HCT116 (cell line): ENCODE data around the gene TMEM89. TPM values are rescaled to one million over a fixed set of nuclear protein-coding genes. Genes with fewer than 3 reads are reported as not detected.

Experiments
- ATAC-seq: fragments of 200-7000 bp; cut with Tn5 transposase; 2 replicates; pipeline ENCODE4 v1.9.1; 2020; ENCODE audit warnings: mild to moderate bottlenecking, moderate library complexity
- BruUV-seq: library from RNA; stranded (reverse); fragments of 400-500 nt; replicated peaks from 2 replicates; lab custom pipeline; 2021; lab: Mats Ljungman, UMichigan
- CTCF ChIA-PET: fragments of 300-600 bp; sonication (Branson Sonifier 250); formaldehyde crosslinking; loops from one replicate; lab custom pipeline; 2021; ENCODE audit warnings: antibody characterized with exemption; lab: Charles Lee
- POLR2A ChIA-PET: fragments of 300-600, 350-600 bp; sonication (Branson Sonifier 250); formaldehyde crosslinking; loops from one replicate; lab custom pipeline; 2021; ENCODE audit warnings: antibody characterized with exemption; lab: Charles Lee
- RAD21 ChIA-PET, 2 experiments: fragments of 300-600 bp; sonication (Branson Sonifier 250); formaldehyde crosslinking; loops; one replicate each; lab custom pipeline; 2023; ENCODE audit warnings: low total read pairs in 2 of 2; ENCODE audit not compliant: uncharacterized antibody in 2 of 2, unreplicated experiment in 2 of 2, low non-redundant PET in 1 of 2; lab: Charles Lee
- DNase-seq: peaks from one replicate; pipeline ENCODE4 v3.0.0-alpha.2; 2010; ENCODE audit warnings: low read depth, low spot score
- H2AFZ ChIP-seq: fragments of 200-600 bp; shearing (Covaris generic), sonication (generic); 2 replicates; pipeline ENCODE4 v1.6.1; 2017; ENCODE audit warnings: low read depth, mixed run types, mixed read lengths, antibody characterized with exemption, low read length; ENCODE audit not compliant: poor library complexity, severe bottlenecking
- H3K27ac ChIP-seq: 2 replicates; pipeline ENCODE4 v1.5.1; 2012; ENCODE audit warnings: low read depth, low read length
- H3K27me3 ChIP-seq: fragments of 200-600 bp; sonication (generic); 2 replicates; pipeline ENCODE4 v1.6.1; 2016; ENCODE audit warnings: mixed run types, low read length, mixed read lengths; ENCODE audit not compliant: insufficient read depth
- H3K36me3 ChIP-seq, 2 experiments: fragments of 200-500 bp in 1 of 2; fragments of 200-600 bp in 1 of 2; sonication (Bioruptor generic) in 1 of 2; sonication (generic) in 1 of 2; 2 replicates each; pipeline versions ENCODE4 v1.5.1 to v1.6.1; 2014 to 2016; ENCODE audit warnings: low read length in 2 of 2, inconsistent platforms in 1 of 2, mixed read lengths in 1 of 2, mixed run types in 1 of 2; ENCODE audit not compliant: insufficient read depth in 2 of 2, control insufficient read depth in 1 of 2
- H3K4me1 ChIP-seq, 2 experiments: fragments of 200-600 bp in 1 of 2; sonication (generic) in 1 of 2; 2 replicates each; pipeline versions ENCODE4 v1.5.1 to v1.6.1; 2012 to 2017; ENCODE audit warnings: low read length in 2 of 2, inconsistent platforms in 1 of 2, mild to moderate bottlenecking in 1 of 2, mixed read lengths in 1 of 2, mixed run types in 1 of 2, moderate library complexity in 1 of 2; ENCODE audit not compliant: insufficient read depth in 2 of 2, control insufficient read depth in 1 of 2
- H3K4me2 ChIP-seq: fragments of 200-600 bp; sonication (generic); 2 replicates; pipeline ENCODE4 v1.6.1; 2017; ENCODE audit warnings: mixed run types, low read length, mixed read lengths
- H3K4me3 ChIP-seq, 2 experiments: fragments of 200-600 bp in 1 of 2; sonication (generic) in 1 of 2; replicated peaks in 1 of 2; 2 replicates each; pipeline ENCODE4 v1.5.1; 2011 to 2016; ENCODE audit warnings: low read length in 2 of 2, control low read depth in 1 of 2, low read depth in 1 of 2, mild to moderate bottlenecking in 1 of 2, mixed read lengths in 1 of 2, mixed run types in 1 of 2
- H3K79me2 ChIP-seq: fragments of 200-600 bp; sonication (generic); 2 replicates; pipeline ENCODE4 v1.6.1; 2017; ENCODE audit warnings: mild to moderate bottlenecking, mixed run types, low read length, moderate library complexity, mixed read lengths; ENCODE audit not compliant: insufficient read depth
- H3K9ac ChIP-seq: fragments of 200-600 bp; sonication (generic); 2 replicates; pipeline ENCODE4 v1.6.1; 2016; ENCODE audit warnings: low read length, mixed read lengths
- H3K9me2 ChIP-seq: fragments of 200-600 bp; sonication (generic), shearing (Covaris generic); 2 replicates; pipeline ENCODE4 v1.6.1; 2017; ENCODE audit warnings: mixed run types, mild to moderate bottlenecking, moderate library complexity; ENCODE audit not compliant: insufficient read depth
- H3K9me3 ChIP-seq, 2 experiments: fragments of 200-500 bp in 1 of 2; fragments of 200-600 bp in 1 of 2; sonication (Bioruptor generic) in 1 of 2; sonication (generic) in 1 of 2; 2 replicates each; pipeline ENCODE4 v1.6.1; 2014 to 2017; ENCODE audit warnings: low read length in 2 of 2, mixed read lengths in 2 of 2, inconsistent platforms in 1 of 2, low read depth in 1 of 2, mild to moderate bottlenecking in 1 of 2, mixed run types in 1 of 2, moderate library complexity in 1 of 2; ENCODE audit not compliant: control insufficient read depth in 1 of 2, insufficient read depth in 1 of 2
- H4K20me1 ChIP-seq: fragments of 200-600 bp; sonication (generic), shearing (Covaris generic); 2 replicates; pipeline ENCODE4 v1.6.1; 2017; ENCODE audit warnings: mixed run types, mild to moderate bottlenecking, moderate library complexity; ENCODE audit not compliant: insufficient read depth
- CEBPB ChIP-seq: IDR thresholded peaks from 2 replicates; pipeline ENCODE4 v1.6.1; 2012; ENCODE audit warnings: low read depth
- EGR1 ChIP-seq: IDR thresholded peaks from 2 replicates; pipeline ENCODE4 v1.6.1; 2012; ENCODE audit warnings: low read depth
- ELF1 ChIP-seq: IDR thresholded peaks from 2 replicates; pipeline ENCODE4 v1.6.1; 2012; ENCODE audit warnings: low read depth, borderline replicate concordance
- EZH2 ChIP-seq: fragments of 200-600 bp; sonication (generic); IDR thresholded peaks from 2 replicates; pipeline ENCODE4 v1.6.1; 2017; ENCODE audit warnings: antibody characterized with exemption, mixed run types
- FOSL1 ChIP-seq: IDR thresholded peaks from 2 replicates; pipeline ENCODE4 v1.6.1; 2012; ENCODE audit warnings: low read depth
- JUND ChIP-seq: IDR thresholded peaks from 2 replicates; pipeline ENCODE4 v1.6.1; 2012
- RAD21 ChIP-seq: IDR thresholded peaks from 2 replicates; pipeline ENCODE4 v1.6.1; 2012; ENCODE audit warnings: low read depth, mild to moderate bottlenecking
- SIN3A ChIP-seq: IDR thresholded peaks from 2 replicates; pipeline ENCODE4 v1.6.1; 2012; ENCODE audit warnings: low read depth
- SP1 ChIP-seq: IDR thresholded peaks from 2 replicates; pipeline ENCODE4 v1.6.1; 2012; ENCODE audit warnings: low read depth
- SRF ChIP-seq: IDR thresholded peaks from 2 replicates; pipeline ENCODE4 v1.6.1; 2012; ENCODE audit warnings: low read depth
- TCF7L2 ChIP-seq: IDR thresholded peaks from 2 replicates; pipeline ENCODE4 v1.7.0; 2011; ENCODE audit warnings: borderline replicate concordance, inconsistent platforms; ENCODE audit not compliant: insufficient read depth, insufficient read length; ENCODE audit errors: extremely low read depth
- ZFX ChIP-seq: fragments of 450-650 bp; IDR thresholded peaks from 2 replicates; pipeline ENCODE4 v1.6.1; 2017
- intact Hi-C: fragments of 100-400 bp; cut with micrococcal nuclease; formaldehyde crosslinking; loops from 2 replicates; pipeline ENCODE4 v1.10.0; 2022
- total RNA-seq: library from RNA; stranded (reverse); gene quantifications from one replicate; pipeline ENCODE4 v1.2.1, GENCODE V29; 2021; ENCODE audit not compliant: unreplicated experiment
- TF ChIP-seq, protein P1 (sequence below): IDR thresholded peaks from 2 replicates; pipeline ENCODE4 v1.6.1; 2012

The TMEM89 gene
- total RNA-seq, 1 experiment from 2014 or later, result 0.49 TPM

DNA sequence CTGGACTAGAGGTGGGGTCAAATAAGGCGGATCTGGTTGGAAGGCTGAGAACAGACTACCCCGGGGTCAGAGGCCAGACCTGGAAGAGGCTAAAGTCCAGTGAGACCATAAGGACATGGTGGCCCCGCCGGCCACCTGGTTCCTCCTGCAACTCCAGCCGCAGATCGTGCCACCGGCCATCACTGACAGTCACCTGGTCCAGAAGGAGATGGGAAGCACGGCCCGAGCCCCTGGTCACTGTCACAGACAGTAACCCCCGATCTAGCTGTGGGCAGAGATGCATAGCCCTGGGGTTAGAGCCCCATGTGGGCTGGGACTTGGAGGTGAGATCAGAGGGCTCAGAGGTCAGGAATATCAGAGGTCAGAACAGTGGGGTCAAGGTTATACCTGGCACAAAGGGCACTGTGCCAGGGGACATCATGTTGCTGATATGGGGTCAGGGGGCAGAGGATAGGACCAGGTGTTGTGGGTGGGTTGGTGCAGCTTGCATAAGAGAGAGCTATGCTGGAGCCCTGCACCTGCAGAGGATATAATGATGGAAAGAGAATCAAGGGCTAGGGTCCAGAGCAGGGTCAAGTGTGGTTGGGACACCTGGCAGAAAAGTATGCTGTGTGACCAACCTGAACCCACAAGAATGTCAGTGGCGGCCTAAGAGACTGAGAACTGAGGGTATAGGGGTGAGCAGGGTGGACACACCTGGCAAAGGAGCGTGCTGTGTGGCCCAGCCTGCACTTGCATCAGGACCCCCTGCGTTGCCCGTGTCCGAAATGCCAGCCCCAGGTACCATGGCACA is 31.6 kb upstream of the TMEM89 start:
- H3K27ac ChIP-seq, result no peak overlapping the region
- H3K9me2 ChIP-seq, result no peaks in the 10 kb centered on the region
- H4K20me1 ChIP-seq, result no peaks in the 10 kb centered on the region
- no peaks in the 10 kb centered on the region for H3K36me3 ChIP-seq
- no peak overlapping the region for H3K4me3 ChIP-seq
- H3K27me3 ChIP-seq, result no peaks in the 10 kb centered on the region
- TF ChIP-seq RAD21 (no peak), SRF (no peak), EGR1 (no peak), CEBPB (no peak), JUND (no peak), EZH2 (no peak), TCF7L2 (no peak), SIN3A (no peak), SP1 (no peak), FOSL1 (no peak), ZFX (no peak), ELF1 (no peak)
- TF ChIP-seq, protein P1, sequence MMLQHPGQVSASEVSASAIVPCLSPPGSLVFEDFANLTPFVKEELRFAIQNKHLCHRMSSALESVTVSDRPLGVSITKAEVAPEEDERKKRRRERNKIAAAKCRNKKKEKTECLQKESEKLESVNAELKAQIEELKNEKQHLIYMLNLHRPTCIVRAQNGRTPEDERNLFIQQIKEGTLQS, result no peak
- TF ChIP-seq, all 23 proteins: peak for 0
- Histone ChIP-seq H3K9me3 (no peaks in the 10 kb centered on the region), H2AFZ (no peak overlapping the region), H3K9ac (no peak overlapping the region), H3K79me2 (no peaks in the 10 kb centered on the region), H3K4me2 (no peak overlapping the region), H3K4me1 (peaks cover 0 to 8% of the 10 kb centered on the region in 2 experiments; a peak in 3 of 4 replicates)
- ATAC-seq (no peak; the same call in 1 of the 2 replicates), DNase-seq (no peak)
- ChIA-PET CTCF (interaction anchor here (1.2 kb wide), 1 partner anchor 17 kb away, joined by 3 read pairs; the partner anchor contains the start of gene SLC26A6), POLR2A (interaction anchor here (0.7 kb wide), 1 partner anchor 18 kb away, joined by 3 read pairs; the partner anchor contains the start of gene SLC26A6), RAD21 (no interaction called here)
- intact Hi-C loops, result no loop called here
- no TSS peak for BruUV-seq
